HEK293T (cell line): Measurements from ENCODE around the gene WWOX.

ENCODE experiments used
- CTCF ChIA-PET: fragments of 350-600 bp; formaldehyde crosslinking; extraction: SDS; loops from one replicate; lab custom pipeline; 2021; ENCODE audit warnings: antibody characterized with exemption, inconsistent platforms; lab: Yijun Ruan, JAX
- POLR2A ChIA-PET: fragments of 350-600 bp; formaldehyde crosslinking; extraction: SDS; loops from one replicate; lab custom pipeline; 2020; ENCODE audit warnings: antibody characterized with exemption, inconsistent platforms; lab: Yijun Ruan, JAX
- DNase-seq: peaks from one replicate; pipeline ENCODE4 v3.0.0; 2012; ENCODE audit warnings: mixed read lengths; ENCODE audit errors: extremely low spot score
- ARNT ChIP-seq: fragments of 450-650 bp; IDR thresholded peaks from 2 replicates; pipeline ENCODE4 v1.6.1; 2017; ENCODE audit warnings: mild to moderate bottlenecking
- BHLHE40 ChIP-seq: fragments of 450-650 bp; IDR thresholded peaks from 2 replicates; pipeline ENCODE4 v1.6.1; 2016; ENCODE audit warnings: mild to moderate bottlenecking, moderate library complexity, borderline replicate concordance
- CTBP1 ChIP-seq: fragments of 450-650 bp; IDR thresholded peaks from 2 replicates; pipeline ENCODE4 v1.6.1; 2016; ENCODE audit warnings: borderline replicate concordance
- ELF4 ChIP-seq: fragments of 450-650 bp; IDR thresholded peaks from 2 replicates; pipeline ENCODE4 v1.6.1; 2017; ENCODE audit warnings: antibody characterized with exemption
- FOXA1 ChIP-seq: fragments of 450-650 bp; IDR thresholded peaks from 2 replicates; pipeline ENCODE4 v1.6.1; 2016; ENCODE audit warnings: mild to moderate bottlenecking
- FOXK2 ChIP-seq: fragments of 450-650 bp; IDR thresholded peaks from 2 replicates; pipeline ENCODE4 v1.6.1; 2016; ENCODE audit warnings: mild to moderate bottlenecking
- FOXM1 ChIP-seq: fragments of 450-650 bp; IDR thresholded peaks from 2 replicates; pipeline ENCODE4 v1.6.1; 2017; ENCODE audit warnings: mild to moderate bottlenecking, borderline replicate concordance
- HDGF ChIP-seq: fragments of 450-650 bp; IDR thresholded peaks from 2 replicates; pipeline ENCODE4 v1.6.1; 2017; ENCODE audit warnings: antibody characterized with exemption, borderline replicate concordance
- L3MBTL2 ChIP-seq: fragments of 450-650 bp; conservative IDR thresholded peaks from 2 replicates; pipeline ENCODE4 v1.6.1; 2016; ENCODE audit warnings: mild to moderate bottlenecking
- LEF1 ChIP-seq: fragments of 450-650 bp; IDR thresholded peaks from 2 replicates; pipeline ENCODE4 v1.6.1; 2017; ENCODE audit warnings: mild to moderate bottlenecking, borderline replicate concordance
- NFRKB ChIP-seq: fragments of 450-650 bp; IDR thresholded peaks from 2 replicates; pipeline ENCODE4 v1.6.1; 2016; ENCODE audit warnings: mild to moderate bottlenecking, moderate library complexity
- SP1 ChIP-seq: fragments of 450-650 bp; IDR thresholded peaks from 2 replicates; pipeline ENCODE4 v1.6.1; 2017
- SUZ12 ChIP-seq: fragments of 450-650 bp; IDR thresholded peaks from 2 replicates; pipeline ENCODE4 v1.6.1; 2016; ENCODE audit warnings: mild to moderate bottlenecking
- TARDBP ChIP-seq: fragments of 450-650 bp; IDR thresholded peaks from 2 replicates; pipeline ENCODE4 v1.6.1; 2016
- ZNF384 ChIP-seq: fragments of 450-650 bp; IDR thresholded peaks from 2 replicates; pipeline ENCODE4 v1.6.1; 2016
- TF ChIP-seq, protein P1 (sequence below): fragments of 450-650 bp; IDR thresholded peaks from 2 replicates; pipeline ENCODE4 v1.6.1; 2016

The WWOX gene

GRCh38 chr16:78931678-78932077 lies 832.2 kb downstream of the WWOX start:
- TF ChIP-seq TARDBP (no peak), L3MBTL2 (no peak), ELF4 (no peak), ARNT (no peak), LEF1 (no peak), ZNF384 (no peak), SUZ12 (no peak), FOXM1 (no peak), BHLHE40 (no peak), FOXA1 (no peak)
- TF ChIP-seq, protein P1, sequence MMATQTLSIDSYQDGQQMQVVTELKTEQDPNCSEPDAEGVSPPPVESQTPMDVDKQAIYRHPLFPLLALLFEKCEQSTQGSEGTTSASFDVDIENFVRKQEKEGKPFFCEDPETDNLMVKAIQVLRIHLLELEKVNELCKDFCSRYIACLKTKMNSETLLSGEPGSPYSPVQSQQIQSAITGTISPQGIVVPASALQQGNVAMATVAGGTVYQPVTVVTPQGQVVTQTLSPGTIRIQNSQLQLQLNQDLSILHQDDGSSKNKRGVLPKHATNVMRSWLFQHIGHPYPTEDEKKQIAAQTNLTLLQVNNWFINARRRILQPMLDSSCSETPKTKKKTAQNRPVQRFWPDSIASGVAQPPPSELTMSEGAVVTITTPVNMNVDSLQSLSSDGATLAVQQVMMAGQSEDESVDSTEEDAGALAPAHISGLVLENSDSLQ = no peak
- ChIA-PET POLR2A (no interaction called here), CTCF (no interaction called here)
- DNase-seq = no peak

- no peak for DNase-seq
- no peak for TF ChIP-seq ARNT
- no peak for TF ChIP-seq SUZ12
- TF ChIP-seq FOXM1 = no peak
- no peak for TF ChIP-seq ELF4
- no peak for TF ChIP-seq ZNF384
- TF ChIP-seq HDGF = no peak
- no peak for TF ChIP-seq NFRKB
- no peak for TF ChIP-seq FOXK2
- TF ChIP-seq CTBP1 = no peak
- no peak for TF ChIP-seq TARDBP
- TF ChIP-seq BHLHE40 = no peak
- no peak for TF ChIP-seq LEF1
- TF ChIP-seq SP1 = no peak
- TF ChIP-seq L3MBTL2 = no peak
- no peak for TF ChIP-seq FOXA1
- TF ChIP-seq, protein P1 = no peak
- POLR2A ChIA-PET = no interaction called here
- CTCF ChIA-PET = no interaction called here
Observed at GRCh38 chr16:78932355-78932943, 833.0 kb downstream of the WWOX start.

DNA sequence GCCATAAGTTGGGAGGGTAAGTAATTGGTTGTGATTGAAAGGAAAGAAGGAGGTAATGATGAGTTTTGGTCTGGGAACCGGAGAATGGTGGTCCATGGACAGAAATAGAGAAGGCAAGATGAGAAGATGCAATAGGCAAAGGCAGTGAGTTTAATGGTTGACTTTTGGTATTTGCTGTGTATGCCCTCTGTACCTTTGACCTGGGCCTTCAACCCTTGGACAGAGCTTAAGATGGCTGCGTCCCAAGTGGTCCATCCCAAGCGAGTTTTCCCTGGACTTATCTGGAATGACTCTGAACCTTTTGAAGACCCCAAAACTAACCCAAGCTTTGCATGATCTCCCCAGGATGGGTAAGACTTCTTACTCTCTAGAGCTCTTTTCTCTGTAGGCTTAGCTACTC lies 836.6 kb downstream of the WWOX start:
- DNase-seq = no peak
- CTCF ChIA-PET = interaction anchor here (0.6 kb wide), 1 partner anchor 65 kb away, joined by 6 read pairs; no protein-coding TSS in a partner anchor
- TF ChIP-seq ZNF384 = no peak
- no peak for TF ChIP-seq LEF1
- TF ChIP-seq, protein P1 = no peak
- TF ChIP-seq SP1 = no peak
- TF ChIP-seq FOXK2 = no peak
- no peak for TF ChIP-seq NFRKB
- TF ChIP-seq ELF4 = no peak
- no peak for TF ChIP-seq FOXM1
- POLR2A ChIA-PET = no interaction called here

GRCh38 chr16:78939597-78939996 lies 840.1 kb downstream of the WWOX start:
- DNase-seq = no peak
- ChIA-PET CTCF (no interaction called here), POLR2A (no interaction called here)
- TF ChIP-seq HDGF (no peak), BHLHE40 (no peak), L3MBTL2 (no peak), NFRKB (no peak), SP1 (no peak), TARDBP (no peak), FOXM1 (no peak), ARNT (no peak), ELF4 (no peak), CTBP1 (no peak), SUZ12 (no peak), ZNF384 (no peak), FOXA1 (no peak), LEF1 (no peak), FOXK2 (no peak)
- TF ChIP-seq, protein P1 = no peak

- CTCF ChIA-PET = no interaction called here
- POLR2A ChIA-PET = no interaction called here
- TF ChIP-seq HDGF (no peak), TARDBP (no peak), ELF4 (no peak), BHLHE40 (no peak), NFRKB (no peak), SUZ12 (no peak), LEF1 (no peak), FOXA1 (no peak), ARNT (no peak), SP1 (no peak), FOXM1 (no peak)
- TF ChIP-seq, protein P1 = no peak
- DNase-seq = no peak
Observed at GRCh38 chr16:78942625-78943245, 843.3 kb downstream of the WWOX start.
